ENCODE data around the gene SIGLEC5.

DNA sequence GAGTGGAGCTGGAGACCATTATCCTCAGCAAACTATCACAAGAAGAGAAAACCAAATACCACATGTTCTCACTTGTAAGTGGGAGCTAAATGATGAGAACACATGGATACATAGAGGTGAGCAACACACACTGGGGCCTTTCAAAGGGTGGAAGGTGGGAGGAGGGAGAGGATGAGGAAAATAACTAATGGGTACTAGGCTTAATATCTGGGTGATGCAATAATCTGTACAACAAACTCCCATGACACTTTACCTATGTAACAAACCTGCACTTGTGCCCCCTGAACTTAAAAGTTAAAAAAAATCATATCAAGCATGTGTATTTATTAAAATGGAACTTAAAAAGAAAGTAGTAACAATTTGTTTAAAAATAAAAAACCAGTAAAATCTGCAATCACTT is 11.4 kb upstream of the SIGLEC5 start:
- TF ChIP-seq, protein P1, sequence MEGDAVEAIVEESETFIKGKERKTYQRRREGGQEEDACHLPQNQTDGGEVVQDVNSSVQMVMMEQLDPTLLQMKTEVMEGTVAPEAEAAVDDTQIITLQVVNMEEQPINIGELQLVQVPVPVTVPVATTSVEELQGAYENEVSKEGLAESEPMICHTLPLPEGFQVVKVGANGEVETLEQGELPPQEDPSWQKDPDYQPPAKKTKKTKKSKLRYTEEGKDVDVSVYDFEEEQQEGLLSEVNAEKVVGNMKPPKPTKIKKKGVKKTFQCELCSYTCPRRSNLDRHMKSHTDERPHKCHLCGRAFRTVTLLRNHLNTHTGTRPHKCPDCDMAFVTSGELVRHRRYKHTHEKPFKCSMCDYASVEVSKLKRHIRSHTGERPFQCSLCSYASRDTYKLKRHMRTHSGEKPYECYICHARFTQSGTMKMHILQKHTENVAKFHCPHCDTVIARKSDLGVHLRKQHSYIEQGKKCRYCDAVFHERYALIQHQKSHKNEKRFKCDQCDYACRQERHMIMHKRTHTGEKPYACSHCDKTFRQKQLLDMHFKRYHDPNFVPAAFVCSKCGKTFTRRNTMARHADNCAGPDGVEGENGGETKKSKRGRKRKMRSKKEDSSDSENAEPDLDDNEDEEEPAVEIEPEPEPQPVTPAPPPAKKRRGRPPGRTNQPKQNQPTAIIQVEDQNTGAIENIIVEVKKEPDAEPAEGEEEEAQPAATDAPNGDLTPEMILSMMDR (conservative IDR thresholded peaks at IDR 0.05; ENCODE audit: low read length): no peak
- TF ChIP-seq EZH2phosphoT487 (IDR thresholded peaks at IDR 0.05; ENCODE audit: borderline replicate concordance): no peak

Data from Loucy (cell line).